AG04450 (cell line): ENCODE results near the gene TPH2. TPM values are rescaled to one million over a fixed set of nuclear protein-coding genes. Genes with fewer than 3 reads are reported as not detected.

Source experiments
- CTCF ChIA-PET: fragments of 300-600, 350-600 bp; formaldehyde crosslinking; extraction: SDS; loops from one replicate; lab custom pipeline; 2022; ENCODE audit warnings: antibody characterized with exemption, inconsistent platforms; lab: Charles Lee
- POLR2A ChIA-PET: fragments of 350-600 bp; formaldehyde crosslinking; extraction: SDS; loops from one replicate; lab custom pipeline; 2021; ENCODE audit warnings: antibody characterized with exemption, inconsistent platforms; lab: Yijun Ruan, JAX
- DNase-seq: peaks from one replicate; pipeline ENCODE4 v3.0.0-alpha.2; 2011; ENCODE audit warnings: low read depth, low spot score
- H3K27ac ChIP-seq: one replicate; pipeline ENCODE4 v1.5.1; 2012; ENCODE audit warnings: low read depth, low read length, control low read depth
- H3K27me3 ChIP-seq: one replicate; pipeline ENCODE4 v1.6.0; 2012; ENCODE audit warnings: low read length; ENCODE audit not compliant: control insufficient read depth, insufficient read depth
- H3K4me3 ChIP-seq: 2 replicates; pipeline ENCODE4 v1.5.1; 2011; ENCODE audit warnings: mild to moderate bottlenecking, low read depth, low read length, control low read depth
- H3K9me3 ChIP-seq: 2 replicates; pipeline ENCODE4 v1.5.1; 2012; ENCODE audit warnings: low read length; ENCODE audit not compliant: control insufficient read depth, insufficient read depth
- CTCF ChIP-seq: IDR thresholded peaks from 2 replicates; pipeline ENCODE4 v1.5.1; 2011; ENCODE audit warnings: low read depth, low read length, control low read depth, inconsistent platforms
- polyA plus RNA-seq: library from polyadenylated mRNA; depleted of rRNA; stranded (reverse); fragments of >200 nt; gene quantifications from 2 replicates; pipeline ENCODE4 v1.2.3, GENCODE V29; 2011

The TPH2 gene
- polyA plus RNA-seq, 1 experiment, result 0.04 TPM

DNA sequence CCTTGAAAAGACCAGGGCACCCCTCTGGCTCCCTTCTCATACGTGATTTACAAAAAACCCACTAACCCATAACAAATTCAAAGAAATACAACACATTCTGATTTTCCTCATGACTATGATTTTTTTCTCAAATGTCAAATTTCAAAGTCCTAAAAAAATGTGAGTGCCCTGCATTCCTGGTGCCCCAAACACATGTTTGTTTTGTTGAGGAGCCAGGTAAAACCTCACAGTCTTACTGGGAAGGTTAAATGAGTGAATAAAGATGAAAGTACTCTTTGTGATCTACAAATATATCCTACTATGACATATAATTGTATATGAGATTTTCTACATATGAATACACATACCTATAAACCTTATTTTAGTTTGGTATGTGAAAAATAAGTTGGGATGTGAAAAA, 30.7 kb downstream of the TPH2 start:
- ChIA-PET CTCF (no interaction called here), POLR2A (no interaction called here)
- DNase-seq, result no peak
- no peak overlapping the region for H3K4me3 ChIP-seq
- H3K27me3 ChIP-seq, result peaks cover under 1% of the 10 kb centered on the region
- TF ChIP-seq CTCF, result no peak
- H3K9me3 ChIP-seq, result no peaks in the 10 kb centered on the region
- no peak overlapping the region for H3K27ac ChIP-seq

GRCh38 chr12:71970031-71970430, 31.4 kb downstream of the TPH2 start:
- no peak overlapping the region for H3K27ac ChIP-seq
- H3K27me3 ChIP-seq, result peaks cover 3% of the 10 kb centered on the region
- no peak overlapping the region for H3K4me3 ChIP-seq
- no peaks in the 10 kb centered on the region for H3K9me3 ChIP-seq
- no peak for TF ChIP-seq CTCF
- ChIA-PET POLR2A (no interaction called here), CTCF (no interaction called here)
- DNase-seq, result no peak

- DNase-seq, result no peak
- Histone ChIP-seq H3K27me3 (peaks cover 3% of the 10 kb centered on the region), H3K9me3 (no peaks in the 10 kb centered on the region), H3K27ac (no peak overlapping the region), H3K4me3 (no peak overlapping the region)
- ChIA-PET POLR2A (no interaction called here), CTCF (no interaction called here)
- no peak for TF ChIP-seq CTCF
Measured at GRCh38 chr12:71972441-71973074, 33.9 kb downstream of the TPH2 start.

DNA sequence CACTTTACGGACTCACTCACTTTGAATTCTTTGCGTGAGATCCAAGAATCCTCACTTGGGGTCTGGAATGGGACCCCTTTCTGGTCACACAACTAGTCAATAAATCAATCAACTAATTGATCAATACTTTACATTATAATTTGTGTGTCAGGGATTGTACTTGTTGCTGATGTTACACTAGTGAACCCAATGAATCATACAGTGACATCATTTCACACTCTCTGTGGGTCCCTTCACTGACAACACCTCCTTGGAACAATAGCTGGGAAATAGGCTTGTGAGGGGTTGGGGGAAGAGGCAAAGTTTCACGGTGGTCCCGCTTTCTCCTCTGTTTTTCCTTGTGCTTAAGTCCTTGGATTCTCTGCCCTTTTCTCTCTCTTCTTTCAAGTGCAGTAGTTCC, 35.0 kb downstream of the TPH2 start:
- H3K27ac ChIP-seq, result no peak overlapping the region
- peaks cover 3% of the 10 kb centered on the region for H3K27me3 ChIP-seq
- H3K4me3 ChIP-seq, result no peak overlapping the region
- ChIA-PET POLR2A (no interaction called here), CTCF (no interaction called here)
- DNase-seq, result no peak
- no peaks in the 10 kb centered on the region for H3K9me3 ChIP-seq
- no peak for TF ChIP-seq CTCF

DNA sequence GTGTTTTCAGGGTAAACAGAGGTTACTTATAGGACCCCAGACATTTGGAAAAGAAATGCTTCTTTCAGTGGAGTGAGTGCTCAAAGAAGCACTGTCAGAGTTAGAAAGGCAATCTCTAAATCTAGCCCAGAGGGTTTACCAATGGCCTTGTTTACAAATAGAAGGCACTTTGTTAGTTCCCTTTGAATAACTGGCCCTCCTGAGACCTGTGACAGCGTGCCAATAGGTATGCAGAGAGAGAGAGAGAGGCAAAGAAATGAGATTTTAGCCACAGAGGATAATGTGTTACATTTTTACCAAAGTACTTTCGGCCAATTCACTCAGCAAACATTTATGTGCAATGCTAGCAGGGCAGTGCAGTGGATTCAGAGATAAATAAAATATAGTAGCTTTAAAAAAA, 41.9 kb downstream of the TPH2 start:
- Histone ChIP-seq H3K27ac (no peak overlapping the region), H3K4me3 (no peak overlapping the region), H3K9me3 (no peaks in the 10 kb centered on the region), H3K27me3 (no peaks in the 10 kb centered on the region)
- CTCF ChIA-PET, result no interaction called here
- no peak for TF ChIP-seq CTCF
- DNase-seq, result no peak
- POLR2A ChIA-PET, result no interaction called here
